ENCODE measurements around the gene RFFL.
A peak's percentile ranks its signal among the peaks of the same experiment; 100 is the strongest.

The RFFL gene

GRCh38 chr17:34974794-34975785 lies 88.4 kb downstream of the RFFL start:
- no peak for DNase-seq (ENCODE audit: low read depth in 2 of 2)

GRCh38 chr17:34974179-34974578 lies 89.3 kb downstream of the RFFL start:
- no peak for DNase-seq (ENCODE audit: low read depth in 2 of 2)

GRCh38 chr17:34961093-34961911 lies 102.2 kb downstream of the RFFL start, which contains the start of the genes CCT6B and ZNF830:
TSS of gene CCT6B (minus strand) at chr17:34961460. CDS start at chr17:34961393, 67 bp downstream.
TSS of gene ZNF830 (plus strand) at chr17:34961540. CDS start at chr17:34961567, 27 bp downstream.
- peak; percentile 80 to 87 for DNase-seq (ENCODE audit: low read depth in 2 of 2)

DNA sequence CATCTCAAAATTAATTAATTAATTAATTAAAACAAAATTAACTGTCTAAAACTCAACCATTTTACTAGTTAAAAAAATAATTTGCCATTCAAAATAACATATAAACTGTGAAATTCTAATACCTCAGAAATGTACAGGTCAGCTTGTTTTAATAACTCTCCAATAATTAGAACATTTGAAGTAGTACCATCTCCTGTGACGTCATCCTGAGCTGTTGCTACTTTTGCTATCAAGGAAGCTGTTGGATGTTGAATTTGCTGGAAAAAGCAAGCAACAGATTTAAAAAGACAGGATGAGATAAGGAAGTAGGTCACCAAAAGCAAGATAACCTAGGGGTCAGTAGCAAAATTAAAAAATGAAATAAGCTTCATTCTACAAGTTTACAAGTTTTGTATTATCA lies 105.1 kb downstream of the RFFL start:
- no peak for DNase-seq (ENCODE audit: low read depth in 2 of 2)

Data from activated CD8-positive, alpha-beta memory T cell treated with anti-CD3 and anti-CD28 coated beads for 4 hours (primary cell).